AG20443 (cell line): Measurements from ENCODE around the gene PRKCD.
"Not testable (repeated sequence)": the region's sequence is repeated elsewhere in the genome, so short reads cannot be mapped to it uniquely, and the experiment has no call there.

Source experiments
- DNase-seq: peaks from one replicate; pipeline ENCODE4 v3.0.0; 2012; ENCODE audit warnings: low spot score, mixed read lengths

Gene PRKCD

DNA sequence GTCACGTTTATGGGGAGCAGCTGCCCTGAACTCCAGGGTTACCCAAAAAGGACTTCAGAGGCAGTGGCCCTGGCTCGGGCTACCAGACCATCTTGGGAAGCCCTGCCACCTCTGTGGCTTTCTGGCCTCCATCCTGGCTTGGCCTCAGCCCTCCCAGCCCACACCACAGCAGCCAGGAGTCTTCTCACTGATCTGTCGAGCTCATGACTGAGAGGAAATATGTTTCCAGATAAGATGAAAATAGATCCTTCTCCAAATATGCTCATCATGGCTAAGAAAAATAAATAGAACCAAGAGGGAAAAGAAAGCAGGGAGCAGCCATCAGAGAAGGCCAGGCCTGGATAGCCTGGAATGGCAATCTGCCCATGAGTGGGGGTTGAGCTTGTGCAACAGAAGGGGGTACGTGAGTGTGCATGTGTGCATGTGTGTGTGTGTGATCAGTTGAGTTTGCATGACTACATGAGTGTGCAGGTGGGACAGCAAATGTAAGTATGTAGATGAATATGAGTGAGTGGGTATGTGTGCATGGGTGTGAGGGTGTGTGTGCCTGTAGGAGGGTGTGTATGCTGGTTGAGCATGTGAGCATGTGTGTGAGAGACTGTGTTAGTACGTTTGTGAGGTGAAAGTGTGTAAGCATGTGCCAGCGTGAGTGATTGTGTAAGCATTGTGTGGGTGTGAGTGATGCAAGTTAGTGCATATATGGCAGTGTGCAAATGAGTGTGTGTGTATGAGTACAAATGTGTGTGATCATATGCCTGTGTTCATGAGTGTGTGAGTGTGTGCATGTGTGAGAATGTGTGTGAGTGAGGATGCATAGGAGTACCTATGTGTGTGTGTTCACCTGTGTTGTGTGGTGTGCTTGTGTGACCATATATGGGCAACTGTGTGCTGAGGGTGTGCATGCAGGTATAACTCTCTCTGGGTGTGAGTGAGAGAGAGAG lies 20.8 kb upstream of the PRKCD start:
- no peak for DNase-seq

DNA sequence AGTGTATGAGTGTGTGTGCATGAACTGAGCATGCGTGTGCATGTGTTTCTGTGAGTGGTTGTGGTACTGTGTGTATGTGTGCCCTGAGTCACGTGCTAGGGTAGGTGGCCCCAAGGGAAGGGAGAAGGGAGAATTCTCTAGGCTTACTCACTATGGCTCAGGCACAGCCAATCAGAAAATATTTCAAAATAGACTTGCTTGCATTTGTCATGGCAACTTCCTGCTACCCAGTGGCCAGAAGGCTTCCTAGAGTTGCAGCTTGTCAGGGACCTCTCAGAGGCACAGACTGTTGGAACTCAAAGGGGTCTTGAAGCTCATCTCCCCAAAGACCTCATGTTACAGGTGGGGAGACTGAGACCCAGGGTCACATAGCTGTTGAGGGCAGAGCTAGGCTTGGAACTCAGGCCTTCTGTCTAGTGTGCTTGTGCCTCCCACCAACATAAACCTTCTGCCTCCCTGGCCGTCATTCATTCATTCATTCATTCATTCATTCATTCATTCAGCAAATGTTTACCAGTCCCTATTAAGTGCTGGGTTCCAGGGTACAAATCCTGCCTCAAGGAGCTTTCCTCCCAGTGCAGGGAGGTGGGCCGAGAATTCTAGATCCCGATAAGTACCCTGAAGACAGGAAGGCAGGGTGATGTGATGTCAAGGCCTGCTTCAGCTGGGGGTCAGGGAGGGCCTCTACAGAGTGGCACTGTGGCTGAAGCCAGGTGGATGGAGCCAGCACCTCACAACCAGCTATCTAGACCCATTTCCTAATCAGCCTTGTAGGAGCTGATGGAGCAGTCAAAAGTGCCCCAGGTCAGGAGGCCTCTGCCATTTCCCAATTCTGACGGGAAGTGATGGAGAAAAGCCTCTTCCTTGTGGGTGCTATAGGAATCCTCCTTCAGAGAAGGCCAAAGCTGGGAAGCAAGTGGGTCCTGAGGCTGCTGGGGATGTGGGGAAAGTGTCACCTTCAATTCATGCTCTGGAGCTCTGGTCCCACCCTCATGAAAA lies 19.9 kb upstream of the PRKCD start:
- peak; percentile 69 for DNase-seq

DNA sequence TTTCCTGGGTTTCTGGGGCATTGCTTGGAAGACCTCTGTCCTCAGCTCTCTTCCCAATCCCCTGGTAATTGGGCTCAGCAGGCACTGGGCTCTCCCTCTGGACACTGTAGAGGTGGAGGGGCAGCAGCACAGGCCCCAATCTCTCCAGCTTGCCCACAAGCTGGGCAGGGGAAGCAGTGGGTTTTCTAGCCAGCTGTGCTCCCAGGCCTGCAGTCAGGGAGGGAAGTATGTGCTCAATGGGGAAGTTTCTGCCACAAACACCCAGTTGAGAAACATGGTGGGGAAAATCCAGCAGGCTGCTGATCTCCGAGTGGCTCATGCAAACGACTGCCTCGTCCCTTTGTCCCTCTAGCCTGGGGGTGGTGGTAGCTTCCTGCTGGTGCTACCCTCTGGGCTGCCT lies 18.0 kb upstream of the PRKCD start:
- no peak for DNase-seq

- no peak for DNase-seq
Observed at GRCh38 chr3:53144446-53144845, 16.6 kb upstream of the PRKCD start.

GRCh38 chr3:53144862-53145712 lies 15.9 kb upstream of the PRKCD start:
- no peak for DNase-seq

- DNase-seq = no peak
Observed at GRCh38 chr3:53145713-53146080, 15.3 kb upstream of the PRKCD start.

- DNase-seq = no peak
Observed at GRCh38 chr3:53146319-53146891, 14.6 kb upstream of the PRKCD start.

DNA sequence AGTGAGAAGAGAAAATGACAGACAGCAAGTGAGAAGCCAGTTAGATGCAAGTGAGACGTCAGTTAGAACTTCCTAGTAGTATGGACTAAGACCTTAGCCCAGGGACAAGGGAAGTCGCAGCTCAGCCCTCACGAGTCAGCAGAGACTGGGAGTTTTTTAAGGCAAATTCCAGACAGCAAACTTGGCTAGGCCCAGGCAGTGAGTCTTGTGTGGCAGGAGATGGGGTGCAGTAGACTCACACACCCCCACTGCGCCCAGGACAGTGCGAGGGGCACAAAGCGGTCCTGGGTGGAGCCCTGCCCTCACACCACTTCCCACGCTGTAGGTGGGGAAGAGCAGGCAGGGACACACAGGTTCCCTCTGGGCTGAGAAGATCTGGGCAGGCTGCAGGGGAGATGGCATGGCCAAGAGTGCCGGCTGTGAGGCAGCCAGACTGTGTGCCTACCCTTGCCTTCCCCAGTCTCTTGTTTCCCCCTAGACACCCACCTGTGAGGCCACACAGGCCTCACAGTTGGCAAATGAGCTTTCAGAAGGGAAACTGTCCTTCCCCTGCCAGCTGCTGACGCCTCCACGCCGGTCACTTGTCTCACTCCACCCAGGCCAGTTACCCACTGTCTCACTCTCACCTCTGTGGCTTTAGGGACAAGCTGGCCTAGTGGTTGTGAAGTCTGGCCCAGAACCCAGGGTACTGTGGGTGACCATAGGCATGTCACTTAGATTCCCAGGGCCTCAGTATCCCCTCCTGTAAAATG lies 13.7 kb upstream of the PRKCD start:
- DNase-seq = no peak

DNA sequence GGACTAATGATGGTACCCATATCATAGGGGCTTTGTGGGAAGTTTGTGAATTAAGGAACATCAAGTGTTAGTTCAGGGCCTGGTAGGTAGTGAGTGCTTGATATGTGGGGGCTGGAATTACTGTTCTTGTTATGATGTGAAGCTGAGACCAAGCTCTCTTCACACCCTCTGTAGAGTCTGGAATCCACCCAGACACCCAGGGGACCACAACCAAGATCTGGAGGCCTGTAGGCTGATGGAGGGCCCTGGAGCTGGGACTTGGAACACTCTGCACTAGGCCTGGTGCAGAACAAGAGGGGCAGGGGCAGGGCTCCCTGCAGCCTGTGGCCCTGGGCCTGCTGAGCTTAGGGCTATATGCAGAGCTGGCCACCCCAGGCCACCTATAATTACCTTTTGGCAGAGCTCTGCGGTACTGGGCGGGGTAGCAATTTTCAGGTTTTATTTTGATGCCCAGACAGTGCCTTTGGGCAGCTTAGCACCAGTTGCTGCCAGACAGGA lies 13.1 kb upstream of the PRKCD start:
- DNase-seq = no peak

GRCh38 chr3:53149006-53149690 lies 11.9 kb upstream of the PRKCD start:
- no peak for DNase-seq

DNA sequence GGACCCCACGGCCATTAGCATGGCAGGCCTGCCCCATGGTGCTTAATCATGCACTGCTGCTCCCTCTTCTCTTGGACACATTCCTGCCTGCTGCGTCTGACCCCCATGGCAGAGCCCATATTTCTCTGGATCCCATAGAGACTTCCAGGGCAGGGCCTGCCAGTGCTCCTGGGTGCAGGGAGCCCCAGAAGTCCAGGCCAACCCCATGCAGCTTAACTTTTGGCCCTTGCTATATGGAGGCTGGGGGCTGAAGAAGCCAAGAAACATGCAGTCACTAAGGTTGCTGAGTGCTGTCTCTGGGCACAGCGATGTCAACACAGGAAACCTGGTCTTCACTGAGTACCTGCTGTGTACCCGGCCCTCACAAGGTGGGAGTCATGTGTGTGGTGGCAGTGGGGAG lies 11.3 kb upstream of the PRKCD start:
- no peak for DNase-seq

DNA sequence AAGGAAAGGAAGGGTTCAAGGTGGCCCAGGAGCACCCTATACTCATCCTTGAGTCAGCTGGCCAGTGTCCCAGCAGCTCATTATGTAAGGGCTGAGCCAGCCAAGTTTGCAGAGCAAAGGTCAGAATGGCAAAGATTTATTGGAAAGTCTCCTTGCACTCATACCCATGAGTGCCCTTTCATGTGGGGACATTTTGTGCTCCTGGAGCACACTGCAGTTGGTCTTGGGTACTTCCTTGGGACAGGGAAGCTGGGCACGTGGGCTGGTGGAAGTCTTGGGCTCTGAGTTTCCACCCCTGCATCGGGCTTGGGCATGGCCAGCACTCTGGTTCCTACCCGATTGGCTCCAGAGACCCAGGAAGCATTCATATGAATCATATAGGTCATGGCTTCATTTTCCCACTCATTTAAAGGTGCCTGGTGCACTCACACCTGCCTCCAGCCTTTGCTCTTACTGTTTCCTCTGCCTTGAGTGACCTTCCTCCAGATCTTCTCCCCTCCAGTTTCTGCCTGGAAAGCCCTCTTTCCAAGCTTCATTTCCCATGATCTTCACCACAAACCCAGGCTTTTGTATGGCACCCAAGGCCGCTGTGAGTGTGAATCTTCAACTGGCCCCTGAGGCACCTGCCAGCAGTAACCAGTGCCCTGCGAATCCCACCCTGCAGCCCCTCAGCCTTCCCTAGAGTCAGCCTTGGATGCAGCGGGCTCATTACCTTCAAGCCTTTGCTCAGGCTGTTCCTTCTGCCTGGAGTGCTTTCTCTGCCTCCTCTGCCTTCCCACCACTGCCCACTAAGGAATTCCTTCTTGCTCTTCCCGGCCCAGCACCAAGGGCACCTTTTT lies 10.5 kb upstream of the PRKCD start:
- no peak for DNase-seq

DNA sequence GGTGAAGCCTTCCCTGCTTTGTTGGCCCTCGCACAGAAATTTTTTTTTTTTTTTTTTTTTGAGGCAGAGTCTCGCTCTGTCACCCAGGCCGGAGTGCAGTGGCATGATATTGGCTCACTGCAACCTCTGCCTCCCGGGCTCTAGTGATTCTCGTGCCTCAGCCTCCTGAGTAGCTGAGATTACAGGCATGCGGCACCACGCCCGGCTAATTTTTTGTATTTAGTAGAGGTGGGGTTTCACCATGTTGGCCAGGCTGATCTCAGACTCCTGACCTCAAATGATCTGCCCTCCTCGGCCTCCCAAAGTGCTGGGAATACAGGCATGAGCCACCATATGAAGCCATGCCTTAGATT lies 9.9 kb upstream of the PRKCD start:
- not testable (repeated sequence) for DNase-seq

GRCh38 chr3:53151465-53151864 lies 9.5 kb upstream of the PRKCD start:
- DNase-seq = no peak

- no peak for DNase-seq
Observed at GRCh38 chr3:53151870-53152660, 8.9 kb upstream of the PRKCD start.

- no peak for DNase-seq
Observed at GRCh38 chr3:53153264-53153823, 7.7 kb upstream of the PRKCD start.

DNA sequence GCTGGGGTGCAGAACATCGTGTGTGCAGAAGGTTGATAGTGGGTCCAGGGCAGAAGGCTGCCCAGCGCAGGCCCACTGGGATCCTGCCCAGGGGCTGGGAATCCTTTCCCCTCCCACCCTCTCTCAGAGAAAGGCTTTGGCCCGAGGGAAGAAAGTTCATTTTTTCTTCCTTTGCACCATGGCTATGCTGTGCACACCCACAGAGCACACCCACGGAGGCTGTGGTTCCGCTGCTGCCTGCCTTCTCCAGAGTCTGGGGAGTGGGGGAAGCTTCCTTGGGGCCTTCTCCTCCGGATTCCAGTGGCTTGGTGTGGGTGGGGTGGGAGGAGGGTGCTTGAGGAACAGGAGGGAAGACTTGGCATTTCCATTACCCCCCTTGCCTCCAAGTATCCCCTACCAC lies 7.0 kb upstream of the PRKCD start:
- no peak for DNase-seq

GRCh38 chr3:53154881-53155285 lies 6.1 kb upstream of the PRKCD start:
- no peak for DNase-seq
